DOHH2 (cell line): ENCODE results near the gene ACACB.

Experiments
- H3F3A ChIP-seq: fragments of 200-600 bp; sonication (generic), shearing (Covaris generic); 2 replicates; pipeline ENCODE4 v1.6.0; 2016; ENCODE audit warnings: antibody characterized with exemption, mild to moderate bottlenecking; ENCODE audit not compliant: control insufficient read depth, insufficient read depth
- H3K27ac ChIP-seq: fragments of 200-600 bp; sonication (generic); 2 replicates; pipeline ENCODE4 v1.5.1; 2014; ENCODE audit warnings: low read depth, mild to moderate bottlenecking, low read length, moderate library complexity
- H3K27me3 ChIP-seq: fragments of 200-600 bp; sonication (generic); 2 replicates; pipeline ENCODE4 v1.6.1; 2014; ENCODE audit warnings: mild to moderate bottlenecking, low read length, mixed read lengths; ENCODE audit not compliant: control insufficient read depth
- H3K36me3 ChIP-seq: fragments of 200-600 bp; sonication (generic); 2 replicates; pipeline ENCODE4 v1.6.1; 2014; ENCODE audit warnings: mild to moderate bottlenecking, low read length, moderate library complexity, mixed read lengths; ENCODE audit not compliant: control insufficient read depth
- H3K4me1 ChIP-seq: fragments of 200-600 bp; sonication (generic); 2 replicates; pipeline ENCODE4 v1.6.1; 2014; ENCODE audit warnings: mild to moderate bottlenecking, low read length, mixed read lengths; ENCODE audit not compliant: control insufficient read depth
- H3K4me2 ChIP-seq: fragments of 200-600 bp; sonication (generic); 2 replicates; pipeline ENCODE4 v1.6.0; 2014; ENCODE audit warnings: mild to moderate bottlenecking, low read length, moderate library complexity
- H3K4me3 ChIP-seq: fragments of 200-600 bp; sonication (generic); 2 replicates; pipeline ENCODE4 v1.5.1; 2014; ENCODE audit warnings: mild to moderate bottlenecking, low read length, mixed read lengths
- H3K79me2 ChIP-seq: fragments of 200-600 bp; sonication (generic); 2 replicates; pipeline ENCODE4 v1.6.1; 2014; ENCODE audit warnings: mild to moderate bottlenecking, low read length, mixed read lengths; ENCODE audit not compliant: control insufficient read depth
- H3K9me2 ChIP-seq: fragments of 200-600 bp; sonication (generic); replicated peaks from 2 replicates; pipeline ENCODE4 v1.6.1; 2014; ENCODE audit warnings: mild to moderate bottlenecking, low read length, mixed read lengths; ENCODE audit not compliant: control insufficient read depth
- H3K9me3 ChIP-seq: fragments of 200-600 bp; sonication (generic); 2 replicates; pipeline ENCODE4 v1.6.1; 2014; ENCODE audit warnings: antibody characterized with exemption, low read length, mixed read lengths; ENCODE audit not compliant: control insufficient read depth, insufficient read depth
- H4K20me1 ChIP-seq: fragments of 200-600 bp; sonication (generic); 2 replicates; pipeline ENCODE4 v1.6.0; 2014; ENCODE audit warnings: low read depth, mild to moderate bottlenecking, antibody characterized with exemption, low read length, moderate library complexity; ENCODE audit not compliant: control insufficient read depth, insufficient read depth
- CTCF ChIP-seq: fragments of 200-600 bp; sonication (generic); IDR thresholded peaks from one replicate; pipeline ENCODE4 v1.5.1; 2014; ENCODE audit warnings: antibody characterized with exemption, mild to moderate bottlenecking, low read depth, low read length; ENCODE audit not compliant: poor library complexity, severe bottlenecking
- EZH2phosphoT487 ChIP-seq: fragments of 200-600 bp; sonication (generic); IDR thresholded peaks from 2 replicates; pipeline ENCODE4 v1.6.1; 2017; ENCODE audit warnings: borderline replicate concordance, mild to moderate bottlenecking, antibody characterized with exemption, low read length, moderate library complexity, mixed read lengths

Gene ACACB

GRCh38 chr12:109112720-109113465, 3.5 kb upstream of the ACACB start:
- Histone ChIP-seq H3K9me3 (no peaks in the 10 kb centered on the region), H3K27me3 (no peaks in the 10 kb centered on the region), H3K27ac (no peak overlapping the region), H3K4me2 (no peak overlapping the region), H3K79me2 (no peaks in the 10 kb centered on the region), H3F3A (peaks cover 11% of the 10 kb centered on the region), H3K4me3 (no peak overlapping the region), H4K20me1 (no peaks in the 10 kb centered on the region), H3K36me3 (peaks cover 20% of the 10 kb centered on the region), H3K4me1 (peaks cover 8% of the 10 kb centered on the region), H3K9me2 (no peaks in the 10 kb centered on the region)
- TF ChIP-seq EZH2phosphoT487 (no peak), CTCF (no peak)

GRCh38 chr12:109113661-109114321, 2.6 kb upstream of the ACACB start:
- Histone ChIP-seq H4K20me1 (no peaks in the 10 kb centered on the region), H3K4me2 (no peak overlapping the region), H3F3A (peaks cover 11% of the 10 kb centered on the region), H3K4me1 (peaks cover 8% of the 10 kb centered on the region), H3K27ac (no peak overlapping the region), H3K79me2 (no peaks in the 10 kb centered on the region), H3K9me2 (no peaks in the 10 kb centered on the region), H3K4me3 (no peak overlapping the region), H3K27me3 (no peaks in the 10 kb centered on the region), H3K36me3 (peaks cover 17% of the 10 kb centered on the region), H3K9me3 (no peaks in the 10 kb centered on the region)
- TF ChIP-seq CTCF: no peak
- TF ChIP-seq EZH2phosphoT487: no peak

- no peaks in the 10 kb centered on the region for H4K20me1 ChIP-seq
- H3K9me2 ChIP-seq: no peaks in the 10 kb centered on the region
- no peaks in the 10 kb centered on the region for H3K27me3 ChIP-seq
- H3K27ac ChIP-seq: no peak overlapping the region
- H3K79me2 ChIP-seq: no peaks in the 10 kb centered on the region
- peaks cover 8% of the 10 kb centered on the region for H3K4me1 ChIP-seq
- no peak overlapping the region for H3K4me3 ChIP-seq
- peaks cover 11% of the 10 kb centered on the region for H3F3A ChIP-seq
- H3K36me3 ChIP-seq: peaks cover 13% of the 10 kb centered on the region
- no peaks in the 10 kb centered on the region for H3K9me3 ChIP-seq
- H3K4me2 ChIP-seq: no peak overlapping the region
- TF ChIP-seq EZH2phosphoT487: no peak
- TF ChIP-seq CTCF: no peak
Measured at GRCh38 chr12:109114644-109115043, 1.7 kb upstream of the ACACB start.
